ENCODE results near the gene DCAF17. TPM values are rescaled to one million over a fixed set of nuclear protein-coding genes. Genes with fewer than 3 reads are reported as not detected.
A peak's percentile ranks its signal among the peaks of the same experiment; 100 is the strongest.

DCAF17 gene
- total RNA-seq, 6 experiments from 2014 or later = 12.8 to 17.6 (median 15.2) TPM

GRCh38 chr2:171531291-171531690, 97.3 kb downstream of the DCAF17 start:
- Mint-ChIP-seq H3K27me3 (ENCODE audit: insufficient read depth) (no peaks in the 10 kb centered on the region; the same call in 1 of the 2 replicates), H3K36me3 (ENCODE audit: low read depth) (peaks cover 24% of the 10 kb centered on the region), H3K4me3 (peak overlapping the region; percentile 85), H3K27ac (peak overlapping the region; percentile 93), H3K9me3 (peaks cover 4% of the 10 kb centered on the region; the same call in 1 of the 2 replicates), H3K4me1 (ENCODE audit: low read depth) (peaks cover 48% of the 10 kb centered on the region)
- DNase-seq = peak; percentile 60
- TF ChIP-seq CTCF (IDR thresholded peaks at IDR 0.05) = no peak

DNA sequence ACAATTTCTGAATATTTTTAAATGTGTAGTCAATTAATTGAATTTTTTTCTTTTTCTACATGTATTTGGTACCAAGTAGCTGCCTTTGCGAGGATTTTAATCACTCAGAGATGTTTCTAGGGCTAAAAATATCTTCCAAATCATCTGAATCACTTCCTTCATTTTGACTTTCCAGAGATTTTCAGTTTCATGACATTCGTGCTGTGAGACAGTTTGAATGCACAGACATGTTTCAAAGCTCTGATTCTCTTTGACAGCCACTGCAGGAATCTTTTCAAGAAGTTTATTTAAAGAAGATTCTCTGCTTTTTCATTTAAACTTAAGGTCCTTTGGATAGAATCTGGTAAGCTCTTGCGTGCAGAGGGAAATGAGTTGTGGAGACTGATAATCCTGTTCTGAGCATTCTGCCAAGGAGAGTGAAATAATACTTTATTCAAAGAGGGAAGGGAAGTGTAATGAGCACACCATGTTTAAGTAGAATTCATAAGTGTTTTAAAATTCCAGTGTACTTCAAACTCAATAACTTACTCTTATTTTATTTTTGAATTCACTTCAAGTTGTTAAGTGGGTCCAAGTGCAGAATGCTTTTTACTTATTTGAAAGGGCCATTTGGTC, 97.9 kb downstream of the DCAF17 start:
- Mint-ChIP-seq H3K4me3 (peak overlapping the region; percentile 85), H3K4me1 (ENCODE audit: low read depth) (peaks cover 54% of the 10 kb centered on the region), H3K36me3 (ENCODE audit: low read depth) (peaks cover 24% of the 10 kb centered on the region), H3K9me3 (peaks cover 4% of the 10 kb centered on the region; the same call in 1 of the 2 replicates), H3K27me3 (ENCODE audit: insufficient read depth) (no peaks in the 10 kb centered on the region; the same call in 1 of the 2 replicates), H3K27ac (peak overlapping the region; percentile 93)
- peak; percentile 41 for DNase-seq
- TF ChIP-seq CTCF (IDR thresholded peaks at IDR 0.05) = no peak

DNA sequence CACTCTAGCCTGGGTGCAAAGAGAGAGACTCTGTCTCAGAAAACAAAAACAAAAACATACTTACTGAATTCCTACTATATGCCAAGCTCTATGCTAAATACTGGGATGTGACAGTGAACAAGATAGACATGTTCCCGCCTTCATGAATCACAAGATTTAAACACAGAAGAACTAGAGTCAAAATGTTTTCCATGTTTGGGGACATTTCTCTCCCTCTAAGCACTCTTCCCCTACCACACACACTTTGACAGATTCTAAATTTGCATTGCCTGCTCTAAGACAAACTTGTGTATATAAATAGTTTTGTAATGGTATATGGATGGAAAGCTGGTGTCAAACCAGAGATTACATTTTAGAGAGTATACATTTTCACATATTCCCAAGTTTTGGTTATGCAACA, 99.3 kb downstream of the DCAF17 start:
- Mint-ChIP-seq H3K9me3 (peaks cover 4% of the 10 kb centered on the region; the same call in 1 of the 2 replicates), H3K36me3 (ENCODE audit: low read depth) (peaks cover 21% of the 10 kb centered on the region), H3K4me3 (no peak overlapping the region), H3K27ac (no peak overlapping the region), H3K4me1 (ENCODE audit: low read depth) (peaks cover 52% of the 10 kb centered on the region), H3K27me3 (ENCODE audit: insufficient read depth) (no peaks in the 10 kb centered on the region; the same call in 1 of the 2 replicates)
- no peak for DNase-seq
- TF ChIP-seq CTCF (IDR thresholded peaks at IDR 0.05) = no peak

Other genes starting within 250 kb of the DCAF17 start
- 10 to 100 TPM; 17.7 to 26.2 (median 22.3) TPM for gene METTL8, start 236 bp upstream of the DCAF17 start, total RNA-seq (2021; fragmentation: NEBNext Ultra II Directional; extraction: Animal tissue kit (Norgen Biotek cat#: 25700))
- 100 to 1,000 TPM; 108 to 141 (median 131) TPM for gene CYBRD1, start 88.2 kb downstream of the DCAF17 start, total RNA-seq (2021; fragmentation: NEBNext Ultra II Directional; extraction: Animal tissue kit (Norgen Biotek cat#: 25700))